Stimulated activated CD8-positive, alpha-beta memory T cell treated with anti-CD3 and anti-CD28 coated beads, Interleukin-7, amount 100 ng/mL, for 24 hours (primary cell): Measurements from ENCODE around the gene SVBP.
"Not testable (repeated sequence)": the region's sequence is repeated elsewhere in the genome, so short reads cannot be mapped to it uniquely, and the experiment has no call there.

ENCODE experiments used
- DNase-seq: peaks from one replicate; pipeline ENCODE4 v3.0.0-alpha.2; 2020; ENCODE audit warnings: low read depth

SVBP gene

DNA sequence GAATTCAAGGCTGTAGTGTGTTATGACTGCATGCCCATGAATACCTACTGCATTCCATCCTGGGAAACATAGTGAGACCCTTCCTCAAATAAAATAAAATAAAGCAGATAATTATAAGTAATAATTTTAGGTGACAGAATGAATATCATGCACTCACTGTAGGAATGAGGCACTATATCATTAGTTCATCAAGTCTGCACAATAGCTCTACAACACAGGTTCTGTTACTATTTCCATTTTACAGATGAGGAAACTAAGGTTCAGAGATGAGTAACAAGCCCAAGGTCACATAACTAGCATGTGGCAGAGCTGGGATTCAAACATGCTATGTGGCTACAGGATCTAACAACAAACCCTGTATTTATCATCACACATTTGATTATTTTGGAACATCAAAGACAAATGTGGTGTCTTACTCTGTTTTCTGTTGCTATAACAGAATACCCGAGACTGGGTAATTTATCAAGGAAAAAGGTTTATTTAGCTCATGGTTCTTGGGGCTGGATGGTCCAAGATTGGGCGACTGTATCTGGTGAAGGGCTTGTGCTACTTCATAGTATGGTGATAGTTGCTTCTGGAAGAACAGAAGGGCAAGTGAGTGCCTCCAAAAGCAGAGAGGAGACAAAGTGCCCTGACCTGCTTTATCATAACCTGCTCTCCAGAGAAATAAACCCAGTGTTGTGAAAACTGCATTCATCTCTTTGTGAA, 24.4 kb upstream of the SVBP start:
- no peak for DNase-seq

DNA sequence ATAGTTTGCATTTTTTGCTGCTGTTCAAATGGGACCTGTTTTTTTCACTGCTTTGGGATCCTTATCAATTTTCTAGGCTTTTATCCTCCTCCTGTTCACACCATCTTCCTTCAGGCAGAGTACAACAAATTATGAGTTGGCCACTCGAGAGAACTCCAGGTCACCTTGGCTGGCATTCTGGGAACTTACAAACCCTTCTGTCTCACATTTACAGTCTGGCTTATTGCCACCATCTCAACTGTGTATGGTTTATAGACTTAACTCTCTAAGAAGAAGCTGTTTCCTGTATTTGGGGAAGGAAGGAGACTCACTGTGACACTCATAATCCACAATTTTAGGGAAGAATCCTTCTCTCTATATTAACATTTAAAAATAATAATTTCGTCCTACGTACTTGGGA, 23.8 kb upstream of the SVBP start:
- no peak for DNase-seq

DNA sequence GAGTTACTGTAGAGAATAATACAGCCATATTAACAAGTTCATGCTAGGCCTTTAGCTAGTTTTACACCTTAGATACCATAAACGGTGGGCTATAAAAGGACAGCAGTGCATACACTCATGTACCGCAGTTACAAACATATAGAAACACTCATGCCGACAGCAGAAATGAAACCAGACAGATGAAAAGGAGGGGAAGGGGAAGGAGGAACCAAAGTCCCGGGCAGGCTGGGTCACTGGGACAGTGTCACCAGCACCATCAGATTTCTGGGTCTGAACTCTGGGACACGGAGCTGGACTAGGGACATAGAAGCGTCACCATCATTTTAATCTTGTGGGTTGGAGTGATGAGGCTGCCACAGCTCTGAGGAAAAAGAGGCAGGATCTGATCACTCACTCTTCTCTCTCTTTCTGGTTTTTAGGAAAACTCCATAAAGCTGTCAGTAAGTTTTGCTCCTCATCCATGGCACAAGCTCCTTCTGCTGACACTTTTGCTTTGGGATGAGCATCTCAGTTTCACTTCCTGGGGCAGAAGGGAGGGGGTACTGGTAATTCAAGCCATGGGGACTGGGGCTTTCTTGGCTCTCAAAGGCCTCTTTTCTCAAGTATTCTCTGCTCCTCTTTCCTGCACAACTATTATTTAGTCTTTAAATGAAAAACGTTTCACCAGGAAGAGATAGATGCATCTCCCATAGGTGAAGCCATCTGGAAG, 21.4 kb upstream of the SVBP start:
- no peak for DNase-seq

GRCh38 chr1:42837709-42838108, 20.5 kb upstream of the SVBP start:
- no peak for DNase-seq

DNA sequence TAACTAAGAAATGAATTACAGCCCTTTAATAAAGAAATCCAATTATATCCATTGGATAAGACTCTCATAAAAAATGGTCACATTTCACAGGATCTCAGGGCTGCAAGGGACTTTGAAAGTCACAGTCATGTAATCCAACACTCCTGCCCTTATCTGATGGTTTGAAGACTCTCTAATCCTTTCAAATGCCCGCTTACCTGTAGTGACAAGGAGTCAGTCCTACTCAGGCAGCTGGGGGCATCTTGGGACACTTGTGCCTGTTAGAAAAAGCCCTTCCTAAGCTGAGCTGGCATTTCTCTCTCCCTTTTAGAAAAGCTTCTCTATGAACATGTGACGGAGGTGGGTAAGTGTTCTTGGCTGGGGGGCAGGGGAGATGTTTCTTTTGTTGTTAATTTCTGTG, 18.2 kb upstream of the SVBP start:
- DNase-seq, result no peak

GRCh38 chr1:42834803-42835202, 17.6 kb upstream of the SVBP start:
- DNase-seq, result no peak

DNA sequence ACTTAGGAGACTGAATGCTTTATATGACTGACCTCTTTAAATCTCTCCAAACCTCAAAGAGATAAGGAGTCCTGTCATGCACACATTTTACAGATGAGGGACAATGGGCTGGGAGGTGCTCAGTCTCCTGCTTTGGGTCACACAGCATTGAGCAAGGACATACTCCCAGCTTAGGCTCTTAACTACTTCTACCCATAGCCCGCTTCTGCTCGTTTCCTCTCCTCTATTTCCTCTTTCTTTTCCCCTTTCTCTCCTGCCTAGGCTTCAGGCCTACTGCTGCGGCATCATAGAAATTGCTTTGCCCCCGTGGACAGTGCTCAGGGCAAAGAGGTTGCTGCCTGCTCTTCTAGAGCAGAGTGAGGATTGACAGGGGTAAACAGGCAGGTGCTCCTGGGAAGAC, 16.8 kb upstream of the SVBP start:
- DNase-seq, result no peak

- no peak for DNase-seq
Observed at GRCh38 chr1:42832641-42833240, 15.5 kb upstream of the SVBP start.

GRCh38 chr1:42831273-42831672, 14.1 kb upstream of the SVBP start:
- no peak for DNase-seq

DNA sequence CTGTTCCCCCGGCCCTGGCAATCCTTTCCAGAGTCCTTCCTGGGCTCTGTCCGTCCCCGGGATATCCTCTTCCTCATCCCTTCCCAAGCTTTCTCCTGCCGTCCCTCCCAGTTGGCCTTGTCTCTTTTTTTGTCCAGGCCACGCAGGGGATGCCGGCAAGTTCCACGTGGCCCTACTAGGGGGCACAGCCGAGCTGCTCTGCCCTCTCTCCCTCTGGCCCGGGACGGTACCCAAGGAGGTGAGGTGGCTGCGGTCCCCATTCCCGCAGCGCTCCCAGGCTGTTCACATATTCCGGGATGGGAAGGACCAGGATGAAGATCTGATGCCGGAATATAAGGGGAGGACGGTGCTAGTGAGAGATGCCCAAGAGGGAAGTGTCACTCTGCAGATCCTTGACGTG, 13.4 kb upstream of the SVBP start:
- DNase-seq, result no peak

DNA sequence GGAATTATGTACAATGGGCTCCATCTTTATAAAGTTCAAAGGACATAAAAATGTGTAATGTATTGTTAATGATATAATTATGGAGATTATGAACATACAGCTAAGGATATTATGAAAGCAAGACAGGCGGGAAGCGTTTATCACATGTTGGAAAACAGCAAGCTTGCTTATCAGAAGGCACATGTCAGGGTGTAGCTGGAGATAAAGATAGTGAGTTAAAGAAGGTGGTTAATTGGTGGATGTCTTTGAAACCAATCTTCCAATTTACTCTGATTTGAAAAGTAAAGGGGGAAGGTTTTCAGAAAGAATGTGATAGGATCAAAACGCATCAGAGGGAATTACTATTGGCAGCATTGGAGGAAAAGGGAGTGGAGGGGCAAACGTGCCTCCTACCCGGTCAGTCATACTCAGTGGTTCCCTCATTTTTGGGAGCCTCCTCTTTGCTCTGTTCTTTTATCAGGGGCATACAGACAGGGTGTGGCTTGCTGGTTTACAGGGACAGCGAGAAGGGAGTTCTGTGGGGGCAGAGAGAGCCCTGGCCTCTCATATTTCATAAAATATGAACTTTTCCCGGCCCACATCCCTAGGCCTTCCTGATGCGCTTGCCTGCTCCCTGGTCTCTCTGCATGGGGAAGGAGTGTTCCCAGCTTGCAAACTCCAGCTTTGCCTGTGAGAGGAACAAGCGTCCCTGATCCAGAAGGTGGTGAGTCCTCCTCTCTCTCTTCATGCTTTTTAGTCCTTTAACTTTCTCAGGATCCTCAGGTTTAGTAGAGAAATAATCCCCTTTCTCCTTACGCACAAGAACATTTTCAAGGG, 8.0 kb upstream of the SVBP start:
- no peak for DNase-seq

- DNase-seq, result no peak
Observed at GRCh38 chr1:42824481-42825035, 7.4 kb upstream of the SVBP start.

- DNase-seq, result no peak
Observed at GRCh38 chr1:42822800-42823392, 5.7 kb upstream of the SVBP start.

- no peak for DNase-seq
Observed at GRCh38 chr1:42821690-42822089, 4.5 kb upstream of the SVBP start.

DNA sequence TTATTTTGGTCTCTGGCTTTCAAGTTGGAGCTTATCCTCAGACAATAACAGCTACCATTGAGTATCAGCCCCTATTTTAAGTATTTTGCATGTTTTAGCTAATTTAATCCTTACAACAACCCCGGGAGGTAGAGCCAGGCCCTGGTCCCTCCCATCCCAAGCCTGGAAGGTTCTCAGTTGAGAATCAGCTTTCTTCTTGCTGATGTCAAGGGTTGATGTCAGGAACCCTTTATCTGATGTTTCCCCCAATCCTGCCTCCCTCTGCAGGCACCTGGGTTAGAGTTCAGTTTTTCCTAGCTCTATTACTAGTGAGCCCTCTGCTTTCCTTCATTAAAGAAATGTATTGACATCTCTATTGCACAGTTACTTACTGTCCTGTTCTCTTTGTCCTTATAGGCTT, 3.6 kb upstream of the SVBP start:
- DNase-seq, result no peak

DNA sequence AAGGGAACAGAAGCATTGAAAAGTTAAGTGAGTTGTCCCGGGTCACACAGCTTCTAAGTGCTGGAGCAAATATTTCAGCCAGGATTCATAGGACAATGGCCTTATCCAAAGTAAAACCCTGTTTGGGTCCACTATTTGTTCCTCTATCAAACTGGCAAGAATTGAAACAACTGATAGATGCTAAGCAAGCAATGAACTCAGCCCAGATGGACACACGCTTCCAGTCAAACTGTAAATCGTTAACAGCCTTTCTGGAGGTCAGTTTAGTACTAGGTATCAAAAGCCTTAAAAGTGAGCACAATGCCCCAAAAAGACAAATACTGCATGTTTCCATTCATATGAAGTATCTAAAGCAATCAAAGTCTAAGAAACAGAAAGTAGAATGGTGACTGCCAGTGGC, 779 bp upstream of the SVBP start:
- no peak for DNase-seq

DNA sequence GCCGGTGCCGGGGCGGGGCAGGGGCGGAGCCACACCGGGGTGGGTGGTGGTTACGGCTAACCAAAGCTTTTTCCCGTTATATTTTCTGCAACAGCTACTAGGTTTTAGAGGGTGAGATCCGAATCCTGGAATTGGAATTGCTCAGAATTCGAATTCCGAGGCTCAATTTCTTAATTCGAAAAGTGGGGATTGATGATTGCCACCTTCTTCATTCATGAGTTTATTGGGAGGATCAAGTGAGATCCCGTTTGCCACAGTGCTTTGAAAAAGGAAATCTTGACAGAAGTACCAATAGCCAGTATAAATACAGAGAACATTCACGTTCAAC, 207 bp upstream of the SVBP start:
- no peak for DNase-seq

- DNase-seq, result no peak
Observed at GRCh38 chr1:42815941-42816584, 1.1 kb downstream of the SVBP start.

DNA sequence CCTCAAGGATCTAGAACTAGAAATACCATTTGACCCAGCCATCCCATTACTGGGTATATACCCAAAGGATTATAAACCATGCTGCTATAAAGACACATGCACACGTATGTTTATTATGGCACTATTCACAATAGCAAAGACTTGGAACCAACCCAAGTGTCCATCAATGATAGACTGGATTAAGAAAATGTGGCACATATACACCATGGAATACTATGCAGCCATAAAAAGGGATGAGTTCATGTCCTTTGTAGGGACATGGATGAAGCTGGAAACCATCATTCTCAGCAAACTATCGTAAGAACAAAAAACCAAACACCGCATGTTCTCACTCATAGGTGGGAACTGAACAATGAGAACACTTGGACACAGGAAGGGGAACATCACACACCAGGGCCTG, 2.4 kb downstream of the SVBP start:
- not testable (repeated sequence) for DNase-seq

- no peak for DNase-seq
Observed at GRCh38 chr1:42807056-42807668, 10.0 kb downstream of the SVBP start.

DNA sequence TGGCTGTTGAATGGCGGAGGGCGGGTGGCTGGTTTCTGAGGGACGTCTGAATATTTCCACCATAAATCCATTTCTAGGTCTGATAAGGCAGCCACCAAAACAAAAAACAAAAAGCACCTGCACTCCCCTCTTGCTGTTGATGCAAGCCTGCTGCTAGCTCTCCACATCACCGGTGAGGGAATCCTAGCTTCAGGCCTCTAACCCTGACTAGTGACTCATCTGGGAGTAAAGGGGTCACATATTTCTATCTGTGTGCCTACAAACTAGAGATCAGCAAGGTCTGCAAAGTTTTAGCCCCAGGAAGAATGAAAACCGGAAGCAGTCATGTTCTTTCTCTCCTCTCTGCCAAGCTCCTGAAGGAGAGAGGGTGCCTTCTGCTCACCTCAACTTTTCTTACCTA, 10.6 kb downstream of the SVBP start:
- DNase-seq, result no peak
